CD4-positive, alpha-beta T cell treated with Interleukin-10 for 1 hour (primary cell): ENCODE measurements around the gene NVL.

Experiments used
- DNase-seq: peaks from one replicate; pipeline ENCODE4 v3.0.0-alpha.2; 2020

Gene NVL

GRCh38 chr1:224192082-224192788 is 137.7 kb downstream of the NVL start:
- DNase-seq = no peak

- DNase-seq = no peak
Measured at GRCh38 chr1:224189561-224189960, 140.4 kb downstream of the NVL start.

DNA sequence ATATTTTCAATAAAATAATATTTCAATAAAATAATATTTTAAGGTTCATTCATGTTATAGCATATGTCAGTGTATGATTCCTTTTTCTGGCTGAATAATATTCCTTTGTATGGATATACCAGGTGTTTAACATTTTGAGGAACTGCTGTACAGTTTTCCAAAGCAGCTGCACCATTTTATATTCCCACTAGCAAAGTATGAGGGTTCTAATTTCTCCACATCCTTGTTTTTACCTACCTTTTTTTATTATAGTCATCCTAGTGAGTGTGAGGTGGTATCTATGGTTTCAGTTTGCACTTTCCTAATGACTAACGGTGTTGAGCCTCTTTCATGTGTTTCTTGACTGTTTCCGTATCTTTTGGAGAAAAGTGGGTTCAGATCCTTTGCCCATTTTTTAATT is 141.7 kb downstream of the NVL start:
- DNase-seq = no peak

GRCh38 chr1:224185208-224185607 is 144.8 kb downstream of the NVL start:
- DNase-seq = no peak

GRCh38 chr1:224183591-224184312 is 146.2 kb downstream of the NVL start:
- peak; percentile 65 for DNase-seq

DNA sequence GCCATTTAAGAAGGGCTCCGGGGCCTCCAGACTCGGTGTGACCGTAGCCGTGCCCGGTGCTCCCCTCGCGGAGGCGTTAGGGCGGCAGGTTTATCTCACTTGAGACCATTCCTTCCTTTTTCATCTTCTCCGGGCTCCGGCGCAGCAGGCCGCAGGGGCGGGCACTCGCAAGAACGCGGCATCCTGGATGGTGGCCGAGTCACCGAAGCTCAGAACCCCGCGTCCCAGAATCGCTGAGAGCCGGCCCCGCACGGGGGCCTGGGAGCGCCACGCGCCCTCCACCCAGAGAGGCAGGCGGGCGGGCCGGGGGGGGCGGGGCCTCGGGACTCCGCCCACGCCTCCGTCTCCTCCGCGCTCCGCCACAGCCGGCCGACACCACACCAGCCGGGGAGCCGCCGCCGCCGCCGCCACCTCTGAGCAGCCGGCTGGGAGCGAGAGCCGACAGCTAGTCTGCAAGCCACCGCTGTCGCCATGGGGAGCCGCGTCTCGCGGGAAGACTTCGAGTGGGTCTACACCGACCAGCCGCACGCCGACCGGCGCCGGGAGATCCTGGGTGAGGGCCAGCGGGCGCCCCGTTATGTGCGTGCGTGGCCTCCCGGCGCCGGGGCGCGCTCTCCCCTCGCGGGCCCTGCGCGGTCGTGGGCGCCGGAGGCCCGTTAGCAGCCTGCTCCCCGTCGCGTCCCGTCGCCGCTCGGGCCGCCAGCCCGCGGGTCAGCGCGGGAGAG is 146.9 kb downstream of the NVL start, which contains the start of gene DEGS1:
Gene DEGS1, plus strand, starts transcription at position 375 of the 725 bp plus-strand sequence. Its CDS starts 97 bp downstream, at position 472.
- peak; percentile 86 for DNase-seq

GRCh38 chr1:224182057-224182865 is 147.7 kb downstream of the NVL start:
- peak; percentile 79 for DNase-seq

GRCh38 chr1:224181453-224181810 is 148.5 kb downstream of the NVL start:
- DNase-seq = no peak

GRCh38 chr1:224180783-224181452 is 149.1 kb downstream of the NVL start:
- no peak for DNase-seq

GRCh38 chr1:224178894-224179293 is 151.1 kb downstream of the NVL start:
- no peak for DNase-seq

DNA sequence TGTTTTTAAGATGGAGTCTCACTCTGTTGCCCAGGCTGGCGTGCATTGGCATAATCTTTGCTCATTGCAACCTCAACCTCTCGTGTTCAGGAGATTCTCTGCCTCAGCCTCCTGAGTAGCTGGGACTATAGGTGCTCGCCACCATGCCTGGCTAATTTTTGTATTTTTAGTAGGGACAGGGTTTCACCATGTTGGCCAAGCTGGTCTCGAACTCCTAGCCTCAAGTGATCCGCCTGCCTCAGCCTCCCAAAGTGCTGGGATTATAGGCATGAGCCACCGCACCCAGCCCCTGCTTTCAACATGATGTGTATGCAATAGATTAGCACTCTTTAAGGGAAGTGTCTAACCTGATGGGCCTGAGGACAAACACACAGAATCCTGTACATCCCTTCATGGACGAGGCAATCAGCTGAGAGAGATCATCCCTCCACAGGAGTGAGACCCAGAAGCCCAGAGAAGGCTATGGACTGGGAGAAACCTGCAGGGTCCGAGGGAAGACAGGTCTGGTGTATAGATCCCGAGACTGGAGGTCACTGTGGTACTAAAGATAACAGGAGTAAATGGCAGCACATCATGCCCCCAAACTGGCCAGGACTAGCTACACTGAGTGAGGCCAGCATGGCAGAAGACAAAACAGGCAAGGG is 152.5 kb downstream of the NVL start:
- no peak for DNase-seq
